OCI-LY7 (cell line): ENCODE results near the gene TPRX2. TPM values are rescaled to one million over a fixed set of nuclear protein-coding genes. Genes with fewer than 3 reads are reported as not detected.

ENCODE experiments used
- BruUV-seq: library from RNA; stranded (reverse); fragments of 400-500 nt; replicated peaks from 2 replicates; lab custom pipeline; 2021; lab: Mats Ljungman, UMichigan
- CTCF ChIA-PET: fragments of 300-600 bp; sonication (Branson Sonifier 250); formaldehyde crosslinking; loops from one replicate; lab custom pipeline; 2022; ENCODE audit warnings: antibody characterized with exemption; ENCODE audit not compliant: unreplicated experiment; lab: Charles Lee
- POLR2A ChIA-PET: fragments of 300-600 bp; sonication (Branson Sonifier 250); formaldehyde crosslinking; loops from one replicate; lab custom pipeline; 2022; ENCODE audit warnings: antibody characterized with exemption; lab: Charles Lee
- DNase-seq: peaks from one replicate; pipeline ENCODE4 v3.0.0-alpha.2; 2015; ENCODE audit warnings: low spot score
- H2AFZ ChIP-seq: fragments of 200-600 bp; sonication (generic), shearing (Covaris generic); 2 replicates; pipeline ENCODE4 v1.6.1; 2014; ENCODE audit warnings: mild to moderate bottlenecking, antibody characterized with exemption, low read length, moderate library complexity
- H3K27ac ChIP-seq: fragments of 200-600 bp; sonication (generic); 2 replicates; pipeline ENCODE4 v1.5.1; 2014; ENCODE audit warnings: mixed run types, low read depth, mild to moderate bottlenecking, moderate library complexity, low read length, inconsistent platforms; ENCODE audit not compliant: poor library complexity, severe bottlenecking
- H3K36me3 ChIP-seq: fragments of 200-600 bp; sonication (generic); 2 replicates; pipeline ENCODE4 v1.6.1; 2014; ENCODE audit warnings: mild to moderate bottlenecking, antibody characterized with exemption, low read length, moderate library complexity, mixed read lengths; ENCODE audit not compliant: insufficient read depth
- H3K4me1 ChIP-seq: fragments of 200-600 bp; sonication (generic); 2 replicates; pipeline ENCODE4 v1.5.1; 2014; ENCODE audit warnings: mild to moderate bottlenecking, low read length; ENCODE audit not compliant: insufficient read depth, poor library complexity, severe bottlenecking
- H3K4me2 ChIP-seq: fragments of 200-600 bp; sonication (generic); 2 replicates; pipeline ENCODE4 v1.6.1; 2014; ENCODE audit warnings: mild to moderate bottlenecking, low read length
- H3K4me3 ChIP-seq: fragments of 200-600 bp; sonication (generic); 2 replicates; pipeline ENCODE4 v1.5.1; 2014; ENCODE audit warnings: mild to moderate bottlenecking, low read depth, low read length; ENCODE audit not compliant: poor library complexity, severe bottlenecking
- H3K79me2 ChIP-seq: fragments of 200-600 bp; sonication (generic); 2 replicates; pipeline ENCODE4 v1.6.1; 2016; ENCODE audit warnings: low read depth, mild to moderate bottlenecking, low read length, moderate library complexity, mixed read lengths; ENCODE audit not compliant: insufficient read depth
- H3K9me2 ChIP-seq: fragments of 200-600 bp; sonication (generic); 2 replicates; pipeline ENCODE4 v1.6.1; 2016; ENCODE audit warnings: mild to moderate bottlenecking, low read length, mixed read lengths; ENCODE audit not compliant: insufficient read depth
- H3K9me3 ChIP-seq: fragments of 200-600 bp; sonication (generic); 2 replicates; pipeline ENCODE4 v1.6.1; 2014; ENCODE audit warnings: mild to moderate bottlenecking, mixed run types, low read length, mixed read lengths
- H4K20me1 ChIP-seq: fragments of 200-600 bp; sonication (generic); 2 replicates; pipeline ENCODE4 v1.6.1; 2014; ENCODE audit warnings: mild to moderate bottlenecking, antibody characterized with exemption, low read length, moderate library complexity, mixed read lengths; ENCODE audit not compliant: insufficient read depth
- CTCF ChIP-seq: fragments of 200-600 bp; sonication (generic); conservative IDR thresholded peaks from 2 replicates; pipeline ENCODE4 v1.5.1; 2014; ENCODE audit warnings: mild to moderate bottlenecking, antibody characterized with exemption, low read length, moderate library complexity, mixed read lengths
- EZH2phosphoT487 ChIP-seq: fragments of 200-600 bp; sonication (generic); IDR thresholded peaks from 2 replicates; pipeline ENCODE4 v1.6.1; 2018; ENCODE audit warnings: low read depth, borderline replicate concordance, mild to moderate bottlenecking, mixed run types, antibody characterized with exemption, low read length, moderate library complexity, mixed read lengths
- intact Hi-C: fragments of 100-400 bp; cut with micrococcal nuclease; formaldehyde crosslinking; loops from one replicate; pipeline ENCODE4 v1.10.0; 2022; ENCODE audit not compliant: unreplicated experiment
- total RNA-seq, 2 experiments: library from RNA; depleted of rRNA in 1 of 2; stranded (reverse); fragments of >200 nt in 1 of 2; shearing (Covaris generic) in 1 of 2; gene quantifications; 2 replicates each; pipeline ENCODE4 v1.2.3, GENCODE V29; 2014 to 2022

The TPRX2 gene
- total RNA-seq, 2 experiments from 2014 or later, result not detected

- intact Hi-C loops, result no loop called here
- Histone ChIP-seq H3K9me2 (no peaks in the 10 kb centered on the region), H4K20me1 (no peaks in the 10 kb centered on the region), H3K4me2 (no peak overlapping the region), H3K27ac (no peak overlapping the region), H3K9me3 (no peaks in the 10 kb centered on the region), H2AFZ (no peak overlapping the region), H3K4me1 (no peaks in the 10 kb centered on the region), H3K4me3 (no peak overlapping the region), H3K79me2 (no peaks in the 10 kb centered on the region), H3K36me3 (no peaks in the 10 kb centered on the region)
- DNase-seq, result no peak
- POLR2A ChIA-PET, result no interaction called here
- no TSS peak for BruUV-seq
- TF ChIP-seq CTCF (no peak), EZH2phosphoT487 (no peak)
- CTCF ChIA-PET, result no interaction called here
These were observed 33.1 kb downstream of the TPRX2 start for GRCh38 chr19:47891923-47892666.

- H3K9me2 ChIP-seq, result no peaks in the 10 kb centered on the region
- no TSS peak for BruUV-seq
- no peak overlapping the region for H3K27ac ChIP-seq
- TF ChIP-seq CTCF (no peak), EZH2phosphoT487 (no peak)
- no peaks in the 10 kb centered on the region for H3K36me3 ChIP-seq
- H3K79me2 ChIP-seq, result no peaks in the 10 kb centered on the region
- no peak overlapping the region for H3K4me3 ChIP-seq
- H4K20me1 ChIP-seq, result no peaks in the 10 kb centered on the region
- H3K4me1 ChIP-seq, result no peaks in the 10 kb centered on the region
- H2AFZ ChIP-seq, result no peak overlapping the region
- ChIA-PET CTCF (no interaction called here), POLR2A (no interaction called here)
- H3K9me3 ChIP-seq, result no peaks in the 10 kb centered on the region
- H3K4me2 ChIP-seq, result no peak overlapping the region
- DNase-seq, result no peak
- intact Hi-C loops, result no loop called here
These were observed 36.2 kb downstream of the TPRX2 start for GRCh38 chr19:47895165-47895782.

GRCh38 chr19:47896019-47896418 lies 37.0 kb downstream of the TPRX2 start:
- no peak overlapping the region for H3K4me2 ChIP-seq
- no peaks in the 10 kb centered on the region for H3K9me2 ChIP-seq
- TF ChIP-seq EZH2phosphoT487, result no peak
- no peak for TF ChIP-seq CTCF
- no peaks in the 10 kb centered on the region for H3K4me1 ChIP-seq
- H2AFZ ChIP-seq, result no peak overlapping the region
- DNase-seq, result no peak
- ChIA-PET CTCF (no interaction called here), POLR2A (no interaction called here)
- no peaks in the 10 kb centered on the region for H4K20me1 ChIP-seq
- no peaks in the 10 kb centered on the region for H3K36me3 ChIP-seq
- intact Hi-C loops, result no loop called here
- no peak overlapping the region for H3K4me3 ChIP-seq
- no peaks in the 10 kb centered on the region for H3K9me3 ChIP-seq
- H3K27ac ChIP-seq, result no peak overlapping the region
- BruUV-seq, result no TSS peak
- H3K79me2 ChIP-seq, result no peaks in the 10 kb centered on the region
